ENCODE measurements around the gene SUGCT.
"Not testable (repeated sequence)": the region's sequence is repeated elsewhere in the genome, so short reads cannot be mapped to it uniquely, and the experiment has no call there.

Gene SUGCT

DNA sequence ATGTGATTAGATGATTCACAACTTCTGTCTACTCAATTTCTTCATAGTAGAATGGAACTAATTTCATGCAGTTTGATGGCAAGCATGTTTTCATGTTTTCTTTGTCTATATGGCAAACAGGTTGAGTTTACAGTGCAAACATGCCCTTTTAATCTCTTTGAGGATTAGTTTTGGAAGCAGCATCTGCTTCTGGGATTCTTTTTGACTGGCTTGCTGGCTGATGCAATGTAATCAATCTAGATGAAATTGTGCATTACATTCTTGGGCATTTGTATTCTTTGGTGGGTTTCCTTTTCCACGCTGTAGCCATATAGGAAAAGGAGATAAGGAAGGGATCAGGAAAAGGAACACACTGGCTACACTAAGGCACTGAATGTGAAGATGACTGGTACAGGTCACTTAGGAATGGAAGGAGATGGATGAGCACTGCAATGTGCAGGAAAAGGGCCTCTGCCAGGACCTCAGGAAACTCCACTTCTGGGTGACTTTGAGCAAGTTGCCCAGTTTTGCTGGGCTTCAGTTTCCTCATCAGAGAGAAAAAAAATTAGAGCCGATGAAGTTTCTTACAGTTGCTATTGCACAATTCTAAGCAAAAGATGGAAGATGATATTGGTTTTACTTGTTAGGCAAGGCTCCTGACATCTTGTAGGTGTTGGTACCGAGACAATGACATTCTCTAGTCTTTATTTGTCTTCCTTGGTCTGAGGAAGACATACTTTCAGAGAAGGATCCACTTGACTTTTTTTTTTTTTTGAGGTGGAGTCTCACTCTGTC, 269.1 kb downstream of the SUGCT start:
- Mint-ChIP-seq H3K27me3 (ENCODE audit: low read depth) (no peaks in the 10 kb centered on the region), H3K4me3 (no peak overlapping the region), H3K27ac (peak overlapping the region in 1 of 3 experiments; percentile 27), H3K36me3 (ENCODE audit: low read depth) (no peaks in the 10 kb centered on the region), H3K9me3 (peaks cover 5% of the 10 kb centered on the region), H3K4me1 (peaks cover 28% of the 10 kb centered on the region)
- TF ChIP-seq, protein P1, sequence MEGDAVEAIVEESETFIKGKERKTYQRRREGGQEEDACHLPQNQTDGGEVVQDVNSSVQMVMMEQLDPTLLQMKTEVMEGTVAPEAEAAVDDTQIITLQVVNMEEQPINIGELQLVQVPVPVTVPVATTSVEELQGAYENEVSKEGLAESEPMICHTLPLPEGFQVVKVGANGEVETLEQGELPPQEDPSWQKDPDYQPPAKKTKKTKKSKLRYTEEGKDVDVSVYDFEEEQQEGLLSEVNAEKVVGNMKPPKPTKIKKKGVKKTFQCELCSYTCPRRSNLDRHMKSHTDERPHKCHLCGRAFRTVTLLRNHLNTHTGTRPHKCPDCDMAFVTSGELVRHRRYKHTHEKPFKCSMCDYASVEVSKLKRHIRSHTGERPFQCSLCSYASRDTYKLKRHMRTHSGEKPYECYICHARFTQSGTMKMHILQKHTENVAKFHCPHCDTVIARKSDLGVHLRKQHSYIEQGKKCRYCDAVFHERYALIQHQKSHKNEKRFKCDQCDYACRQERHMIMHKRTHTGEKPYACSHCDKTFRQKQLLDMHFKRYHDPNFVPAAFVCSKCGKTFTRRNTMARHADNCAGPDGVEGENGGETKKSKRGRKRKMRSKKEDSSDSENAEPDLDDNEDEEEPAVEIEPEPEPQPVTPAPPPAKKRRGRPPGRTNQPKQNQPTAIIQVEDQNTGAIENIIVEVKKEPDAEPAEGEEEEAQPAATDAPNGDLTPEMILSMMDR (IDR thresholded peaks at IDR 0.05; ENCODE audit: unreplicated experiment in 3 of 3), result no peak

DNA sequence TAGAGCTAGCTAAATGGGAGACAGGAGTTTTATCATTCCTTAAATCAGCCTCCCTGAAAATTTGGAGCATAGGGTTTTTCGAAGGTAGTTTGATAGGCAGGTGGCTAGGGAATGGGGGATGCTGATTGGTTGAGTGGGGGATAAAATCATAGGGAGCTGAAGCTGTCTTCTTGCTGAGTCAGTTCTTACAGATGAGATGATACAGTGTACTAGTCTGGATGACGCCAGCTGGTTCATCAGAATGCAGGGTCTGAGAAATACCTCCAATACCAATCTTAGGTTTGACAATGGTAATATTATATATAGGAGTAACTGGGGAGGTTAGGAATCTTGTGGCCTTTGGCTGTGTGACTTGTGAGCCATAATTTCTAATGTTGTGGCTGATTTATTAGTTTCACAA, 271.2 kb downstream of the SUGCT start:
- TF ChIP-seq, protein P1 (IDR thresholded peaks at IDR 0.05; ENCODE audit: unreplicated experiment in 3 of 3), result no peak
- no peaks in the 10 kb centered on the region for H3K36me3 Mint-ChIP-seq (ENCODE audit: low read depth)
- peaks cover 28% of the 10 kb centered on the region for H3K4me1 Mint-ChIP-seq
- no peak overlapping the region for H3K4me3 Mint-ChIP-seq
- H3K27me3 Mint-ChIP-seq (ENCODE audit: low read depth), result no peaks in the 10 kb centered on the region
- no peak overlapping the region for H3K27ac Mint-ChIP-seq
- peaks cover 5% of the 10 kb centered on the region for H3K9me3 Mint-ChIP-seq

DNA sequence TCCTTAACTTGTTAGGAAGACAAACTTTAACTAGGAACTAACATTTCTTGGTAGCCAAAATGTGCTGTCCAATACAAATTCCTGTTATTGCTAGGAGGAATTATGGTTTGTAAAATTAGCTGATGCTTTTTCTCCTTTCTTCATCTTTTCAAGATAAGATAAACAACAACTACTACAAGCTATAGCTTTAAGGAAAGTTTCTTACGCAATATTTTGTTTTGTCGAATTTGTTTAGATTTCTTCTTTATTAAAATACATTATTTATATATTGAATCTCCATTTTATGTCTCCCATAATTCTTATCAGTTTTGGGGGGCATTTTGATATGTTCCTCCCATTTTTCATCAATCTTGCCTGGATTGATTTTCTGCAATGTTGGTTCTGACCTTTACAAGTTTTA, 277.5 kb downstream of the SUGCT start:
- H3K36me3 Mint-ChIP-seq (ENCODE audit: low read depth), result no peaks in the 10 kb centered on the region

DNA sequence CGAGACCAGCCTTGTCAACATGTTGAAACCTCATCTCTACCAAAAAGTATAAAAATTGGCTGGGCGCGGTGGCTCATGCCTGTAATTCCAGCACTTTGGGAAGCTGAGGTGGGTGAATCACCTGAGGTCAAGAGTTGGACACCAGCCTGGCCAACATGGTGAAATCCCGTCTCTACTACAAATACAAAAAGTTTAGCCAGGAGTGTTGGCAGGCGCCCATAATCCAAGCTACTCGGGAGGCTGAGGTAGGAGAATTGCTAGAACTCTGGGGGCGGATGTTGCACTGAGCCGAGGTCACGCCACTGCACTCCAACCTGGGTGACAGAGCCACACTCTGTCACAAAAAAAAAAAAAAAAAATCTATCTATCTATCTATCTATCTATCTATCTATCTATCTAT, 279.9 kb downstream of the SUGCT start:
- not testable (repeated sequence) for H3K27ac Mint-ChIP-seq; H3K9me3 Mint-ChIP-seq; H3K36me3 Mint-ChIP-seq (ENCODE audit: low read depth); H3K27me3 Mint-ChIP-seq (ENCODE audit: low read depth); H3K4me1 Mint-ChIP-seq; H3K4me3 Mint-ChIP-seq

More for the DNA sequence above, 277.5 kb downstream of the SUGCT start:
- Mint-ChIP-seq H3K4me1 (no peaks in the 10 kb centered on the region), H3K27ac (no peak overlapping the region), H3K9me3 (peaks cover 6% of the 10 kb centered on the region), H3K27me3 (ENCODE audit: low read depth) (no peaks in the 10 kb centered on the region), H3K4me3 (no peak overlapping the region)
- TF ChIP-seq, protein P1 (IDR thresholded peaks at IDR 0.05; ENCODE audit: unreplicated experiment in 3 of 3), result no peak

DNA sequence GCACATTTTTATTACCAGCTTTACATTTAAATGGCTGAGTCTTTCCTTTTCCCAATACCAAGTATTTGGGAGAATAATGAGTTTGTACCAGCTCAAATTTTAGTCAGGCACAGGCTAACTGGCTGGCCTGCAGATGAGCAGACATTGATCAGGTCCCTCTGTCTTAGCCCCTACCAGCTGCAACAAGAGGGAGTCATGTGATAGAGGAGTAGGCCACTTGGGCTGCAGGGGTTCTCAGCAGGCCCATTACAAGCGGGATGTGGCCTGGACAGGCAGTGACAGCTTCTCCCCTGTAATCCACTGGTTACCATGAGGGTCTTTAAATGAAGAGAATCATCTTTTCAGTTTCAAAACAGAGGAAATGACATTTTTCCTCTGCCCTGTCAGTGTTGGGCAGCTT, 283.6 kb downstream of the SUGCT start:
- H3K27ac Mint-ChIP-seq, result no peak overlapping the region
- peaks cover 12% of the 10 kb centered on the region for H3K4me1 Mint-ChIP-seq
- no peaks in the 10 kb centered on the region for H3K9me3 Mint-ChIP-seq
- TF ChIP-seq, protein P1 (IDR thresholded peaks at IDR 0.05; ENCODE audit: unreplicated experiment in 3 of 3), result no peak
- H3K36me3 Mint-ChIP-seq (ENCODE audit: low read depth), result no peaks in the 10 kb centered on the region
- H3K27me3 Mint-ChIP-seq (ENCODE audit: low read depth), result no peaks in the 10 kb centered on the region
- no peak overlapping the region for H3K4me3 Mint-ChIP-seq

DNA sequence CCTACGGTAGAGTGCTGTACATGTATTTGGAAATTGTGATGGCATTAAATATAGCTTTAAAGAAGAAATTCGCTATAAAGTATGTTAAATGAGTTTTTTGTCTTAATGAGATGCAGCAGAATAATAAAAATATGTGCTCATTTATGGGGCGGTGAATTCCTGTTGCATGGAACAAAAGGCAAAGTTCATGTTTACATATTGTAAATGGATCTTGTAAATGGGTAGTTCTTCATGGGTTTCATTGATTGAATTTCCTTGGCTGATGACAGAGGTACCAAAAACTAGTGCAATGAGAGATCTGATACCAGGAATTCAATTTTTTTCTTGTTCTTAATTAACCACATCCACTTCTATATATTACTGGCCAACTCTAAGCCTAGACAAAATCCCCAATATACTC, 284.2 kb downstream of the SUGCT start:
- Mint-ChIP-seq H3K36me3 (ENCODE audit: low read depth) (no peaks in the 10 kb centered on the region), H3K4me3 (no peak overlapping the region), H3K27ac (peak overlapping the region in 1 of 3 experiments; percentile 55), H3K4me1 (peaks cover 12% of the 10 kb centered on the region), H3K9me3 (no peaks in the 10 kb centered on the region), H3K27me3 (ENCODE audit: low read depth) (no peaks in the 10 kb centered on the region)
- TF ChIP-seq, protein P1 (IDR thresholded peaks at IDR 0.05; ENCODE audit: unreplicated experiment in 3 of 3), result no peak
